ENCODE measurements around the gene DNAJC17.
A peak's percentile ranks its signal among the peaks of the same experiment; 100 is the strongest.

Gene DNAJC17

GRCh38 chr15:40852529-40852928 is 45.3 kb upstream of the DNAJC17 start:
- DNase-seq (ENCODE audit: low read depth), result no peak
- TF ChIP-seq MAX (IDR thresholded peaks at IDR 0.05; ENCODE audit: low read depth, low read length), result no peak
- no peak for TF ChIP-seq MYC (IDR thresholded peaks at IDR 0.05; ENCODE audit: low read depth, low read length)
- TF ChIP-seq POLR2A (IDR thresholded peaks at IDR 0.05; ENCODE audit: extremely low read depth, insufficient read length), result no peak
- TF ChIP-seq CTCF (IDR thresholded peaks at IDR 0.05; ENCODE audit: low read depth, low read length), result no peak
- H3K4me3 ChIP-seq (ENCODE audit: low read depth, low read length), result no peak overlapping the region

GRCh38 chr15:40850576-40851112 is 43.4 kb upstream of the DNAJC17 start:
- no peak for TF ChIP-seq MYC (IDR thresholded peaks at IDR 0.05; ENCODE audit: low read depth, low read length)
- no peak for TF ChIP-seq MAX (IDR thresholded peaks at IDR 0.05; ENCODE audit: low read depth, low read length)
- no peak for TF ChIP-seq CTCF (IDR thresholded peaks at IDR 0.05; ENCODE audit: low read depth, low read length)
- TF ChIP-seq POLR2A (IDR thresholded peaks at IDR 0.05; ENCODE audit: extremely low read depth, insufficient read length), result no peak
- no peak for DNase-seq (ENCODE audit: low read depth)
- no peak overlapping the region for H3K4me3 ChIP-seq (ENCODE audit: low read depth, low read length)

- peak; percentile 95 for DNase-seq (ENCODE audit: low read depth)
- TF ChIP-seq POLR2A (IDR thresholded peaks at IDR 0.05; ENCODE audit: extremely low read depth, insufficient read length) (no peak), CTCF (IDR thresholded peaks at IDR 0.05; ENCODE audit: low read depth, low read length) (no peak), MAX (IDR thresholded peaks at IDR 0.05; ENCODE audit: low read depth, low read length) (peak; percentile 69), MYC (IDR thresholded peaks at IDR 0.05; ENCODE audit: low read depth, low read length) (peak; percentile 79)
- H3K4me3 ChIP-seq (ENCODE audit: low read depth, low read length), result peak overlapping the region; percentile 28
Measured at GRCh38 chr15:40847223-40847961, 40.1 kb upstream of the DNAJC17 start.

- peak; percentile 23 for DNase-seq (ENCODE audit: low read depth)
- no peak overlapping the region for H3K4me3 ChIP-seq (ENCODE audit: low read depth, low read length)
- no peak for TF ChIP-seq MAX (IDR thresholded peaks at IDR 0.05; ENCODE audit: low read depth, low read length)
- no peak for TF ChIP-seq POLR2A (IDR thresholded peaks at IDR 0.05; ENCODE audit: extremely low read depth, insufficient read length)
- no peak for TF ChIP-seq MYC (IDR thresholded peaks at IDR 0.05; ENCODE audit: low read depth, low read length)
- TF ChIP-seq CTCF (IDR thresholded peaks at IDR 0.05; ENCODE audit: low read depth, low read length), result no peak
Measured at GRCh38 chr15:40846841-40847222, 39.6 kb upstream of the DNAJC17 start.

- no peak for DNase-seq (ENCODE audit: low read depth)
- no peak for TF ChIP-seq POLR2A (IDR thresholded peaks at IDR 0.05; ENCODE audit: extremely low read depth, insufficient read length)
- no peak for TF ChIP-seq CTCF (IDR thresholded peaks at IDR 0.05; ENCODE audit: low read depth, low read length)
- TF ChIP-seq MYC (IDR thresholded peaks at IDR 0.05; ENCODE audit: low read depth, low read length), result no peak
- no peak for TF ChIP-seq MAX (IDR thresholded peaks at IDR 0.05; ENCODE audit: low read depth, low read length)
- H3K4me3 ChIP-seq (ENCODE audit: low read depth, low read length), result no peak overlapping the region
Measured at GRCh38 chr15:40845511-40846284, 38.4 kb upstream of the DNAJC17 start.

Measured in NB4 (cell line).